Brain microvascular endothelial cell (primary cell): ENCODE data around the gene PTPRN2.

ENCODE experiments used
- DNase-seq: peaks from one replicate; pipeline ENCODE4 v3.0.0-alpha.2; 2020
- H3K27ac ChIP-seq: fragments of 250-450 bp; sonication (Bioruptor Pico); 2 replicates; pipeline ENCODE4 v1.5.1; 2020; ENCODE audit warnings: mild to moderate bottlenecking, moderate library complexity
- H3K27me3 ChIP-seq: fragments of 250-450 bp; sonication (Bioruptor Pico); replicated peaks from 2 replicates; pipeline ENCODE4 v1.5.1; 2020; ENCODE audit warnings: mild to moderate bottlenecking
- H3K36me3 ChIP-seq: fragments of 250-450 bp; sonication (Bioruptor Pico); replicated peaks from 2 replicates; pipeline ENCODE4 v1.5.1; 2020; ENCODE audit warnings: mild to moderate bottlenecking
- H3K4me3 ChIP-seq: 2 replicates; pipeline ENCODE4 v1.5.1; 2011; ENCODE audit warnings: low read depth, mild to moderate bottlenecking, control low read depth, low read length, moderate library complexity
- CTCF ChIP-seq: IDR thresholded peaks from 2 replicates; pipeline ENCODE4 v1.5.1; 2011; ENCODE audit warnings: low read depth, mild to moderate bottlenecking, moderate library complexity, low read length, control low read depth, inconsistent platforms; ENCODE audit errors: missing control alignments
- in situ Hi-C: cut with HindIII; loops from 2 replicates; pipeline ENCODE4 v1.10.0; 2017; ENCODE audit warnings: low sequenced_read_pairs, low pct_ligation_motif_present

The PTPRN2 gene

GRCh38 chr7:157963526-157963925 lies 624.1 kb downstream of the PTPRN2 start:
- no peaks in the 10 kb centered on the region for H3K27me3 ChIP-seq
- H3K4me3 ChIP-seq = no peak overlapping the region
- no peaks in the 10 kb centered on the region for H3K36me3 ChIP-seq
- in situ Hi-C loops = no loop called here
- no peak overlapping the region for H3K27ac ChIP-seq
- no peak for TF ChIP-seq CTCF
- DNase-seq = no peak

GRCh38 chr7:157962458-157963306 lies 624.9 kb downstream of the PTPRN2 start:
- in situ Hi-C loops = no loop called here
- no peak for TF ChIP-seq CTCF
- Histone ChIP-seq H3K4me3 (no peak overlapping the region), H3K36me3 (no peaks in the 10 kb centered on the region), H3K27ac (no peak overlapping the region), H3K27me3 (no peaks in the 10 kb centered on the region)
- no peak for DNase-seq

- Histone ChIP-seq H3K36me3 (no peaks in the 10 kb centered on the region), H3K27me3 (no peaks in the 10 kb centered on the region), H3K27ac (no peak overlapping the region), H3K4me3 (no peak overlapping the region)
- DNase-seq = no peak
- TF ChIP-seq CTCF = no peak
- in situ Hi-C loops = no loop called here
Measured at GRCh38 chr7:157961731-157962457, 625.7 kb downstream of the PTPRN2 start.

- no peak overlapping the region for H3K27ac ChIP-seq
- no peak for TF ChIP-seq CTCF
- in situ Hi-C loops = no loop called here
- H3K36me3 ChIP-seq = no peaks in the 10 kb centered on the region
- no peak for DNase-seq
- no peaks in the 10 kb centered on the region for H3K27me3 ChIP-seq
- no peak overlapping the region for H3K4me3 ChIP-seq
Measured at GRCh38 chr7:157955348-157955999, 632.1 kb downstream of the PTPRN2 start.

GRCh38 chr7:157954901-157955300 lies 632.7 kb downstream of the PTPRN2 start:
- in situ Hi-C loops = no loop called here
- Histone ChIP-seq H3K36me3 (no peaks in the 10 kb centered on the region), H3K27me3 (no peaks in the 10 kb centered on the region), H3K4me3 (no peak overlapping the region), H3K27ac (no peak overlapping the region)
- DNase-seq = no peak
- no peak for TF ChIP-seq CTCF
